SU-DHL-6 (cell line): ENCODE measurements around the gene COL18A1.

ENCODE experiments used
- H2AFZ ChIP-seq: fragments of 200-600 bp; sonication (generic); 2 replicates; pipeline ENCODE4 v1.6.1; 2014; ENCODE audit warnings: low read depth, mild to moderate bottlenecking, moderate library complexity, mixed read lengths, antibody characterized with exemption, low read length; ENCODE audit not compliant: severe bottlenecking
- H3F3A ChIP-seq: fragments of 200-600 bp; shearing (Covaris generic); 2 replicates; pipeline ENCODE4 v1.6.0; 2016; ENCODE audit warnings: antibody characterized with exemption, mild to moderate bottlenecking; ENCODE audit not compliant: insufficient read depth
- H3K27ac ChIP-seq: fragments of 200-600 bp; sonication (generic); 2 replicates; pipeline ENCODE4 v1.5.1; 2016; ENCODE audit warnings: low read depth, mild to moderate bottlenecking, low read length, moderate library complexity, mixed read lengths
- H3K27me3 ChIP-seq: fragments of 200-600 bp; sonication (generic), shearing (Covaris generic); 2 replicates; pipeline ENCODE4 v1.6.0; 2014; ENCODE audit warnings: mild to moderate bottlenecking, low read length
- H3K36me3 ChIP-seq: fragments of 200-600 bp; sonication (generic); 2 replicates; pipeline ENCODE4 v1.6.1; 2014; ENCODE audit warnings: mild to moderate bottlenecking, low read length, mixed read lengths
- H3K4me2 ChIP-seq: fragments of 300-600, 200-600 bp; shearing (Covaris generic), sonication (generic); 2 replicates; pipeline ENCODE4 v1.6.0; 2014; ENCODE audit warnings: low read length, low read depth, mild to moderate bottlenecking; ENCODE audit not compliant: poor library complexity, severe bottlenecking
- H3K4me3 ChIP-seq: fragments of 200-600 bp; sonication (generic); 2 replicates; pipeline ENCODE4 v1.5.1; 2014; ENCODE audit warnings: antibody characterized with exemption, low read length, mild to moderate bottlenecking, mixed read lengths; ENCODE audit not compliant: insufficient read depth, poor library complexity, severe bottlenecking
- H3K79me2 ChIP-seq: fragments of 200-600 bp; sonication (generic); 2 replicates; pipeline ENCODE4 v1.6.1; 2014; ENCODE audit warnings: mild to moderate bottlenecking, low read length, moderate library complexity; ENCODE audit not compliant: insufficient read depth
- H3K9ac ChIP-seq: fragments of 200-600 bp; sonication (generic); 2 replicates; pipeline ENCODE4 v1.7.0; 2014; ENCODE audit warnings: mild to moderate bottlenecking, low read length
- H3K9me2 ChIP-seq: fragments of 200-600 bp; sonication (generic); replicated peaks from 2 replicates; pipeline ENCODE4 v1.6.1; 2014; ENCODE audit warnings: low read length; ENCODE audit not compliant: insufficient read depth
- H3K9me3 ChIP-seq: fragments of 200-600 bp; sonication (generic); 2 replicates; pipeline ENCODE4 v1.6.1; 2014; ENCODE audit warnings: low read length, mixed read lengths; ENCODE audit not compliant: insufficient read depth
- H4K20me1 ChIP-seq: fragments of 200-600 bp; sonication (generic); 2 replicates; pipeline ENCODE4 v1.6.1; 2014; ENCODE audit warnings: low read depth, mild to moderate bottlenecking, antibody characterized with exemption, low read length, moderate library complexity, mixed read lengths
- EZH2phosphoT487 ChIP-seq: fragments of 200-600 bp; sonication (generic), shearing (Covaris generic); conservative IDR thresholded peaks from 2 replicates; pipeline ENCODE4 v1.6.1; 2018; ENCODE audit warnings: mild to moderate bottlenecking, antibody characterized with exemption, low read length, moderate library complexity, mixed read lengths
- TF ChIP-seq, protein P1 (sequence below): fragments of 200-600 bp; sonication (generic); IDR thresholded peaks from one replicate; pipeline ENCODE4 v1.5.1; 2017; ENCODE audit warnings: antibody characterized with exemption, mild to moderate bottlenecking, low read length, moderate library complexity; ENCODE audit not compliant: insufficient read depth, poor library complexity, severe bottlenecking

COL18A1 gene

DNA sequence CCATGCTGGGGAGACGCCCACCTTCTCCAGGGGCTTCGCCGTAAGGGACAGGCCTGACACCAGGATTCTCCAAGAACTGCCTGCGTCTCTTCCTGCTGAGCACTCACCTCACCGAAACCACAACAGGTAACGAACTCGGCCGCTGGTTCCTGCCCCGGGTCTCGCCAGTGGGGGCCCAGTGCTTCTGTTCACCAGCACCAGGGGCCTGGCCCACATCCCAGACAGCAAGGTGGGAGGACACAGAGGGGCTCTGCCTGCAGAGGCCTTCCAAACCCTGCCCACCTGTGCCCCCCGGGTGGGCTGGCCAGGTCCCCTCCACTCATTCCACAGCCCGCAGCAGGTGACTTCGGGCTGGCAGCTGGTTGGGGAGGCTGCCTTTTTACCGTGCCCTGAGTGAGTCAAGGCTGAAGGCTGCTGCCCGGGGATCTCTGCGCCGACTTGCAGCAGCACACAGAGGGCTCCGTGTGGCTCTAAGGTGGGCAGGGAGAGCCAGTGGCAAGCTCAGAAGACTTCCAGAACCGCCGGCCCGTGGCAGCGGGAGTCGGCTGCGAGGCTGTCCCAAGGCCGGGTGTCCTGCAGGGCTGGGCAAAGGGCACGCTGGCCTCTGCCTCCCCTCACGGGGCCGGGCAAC lies 14.7 kb upstream of the COL18A1 start:
- no peaks in the 10 kb centered on the region for H3K27me3 ChIP-seq
- TF ChIP-seq, protein P1, sequence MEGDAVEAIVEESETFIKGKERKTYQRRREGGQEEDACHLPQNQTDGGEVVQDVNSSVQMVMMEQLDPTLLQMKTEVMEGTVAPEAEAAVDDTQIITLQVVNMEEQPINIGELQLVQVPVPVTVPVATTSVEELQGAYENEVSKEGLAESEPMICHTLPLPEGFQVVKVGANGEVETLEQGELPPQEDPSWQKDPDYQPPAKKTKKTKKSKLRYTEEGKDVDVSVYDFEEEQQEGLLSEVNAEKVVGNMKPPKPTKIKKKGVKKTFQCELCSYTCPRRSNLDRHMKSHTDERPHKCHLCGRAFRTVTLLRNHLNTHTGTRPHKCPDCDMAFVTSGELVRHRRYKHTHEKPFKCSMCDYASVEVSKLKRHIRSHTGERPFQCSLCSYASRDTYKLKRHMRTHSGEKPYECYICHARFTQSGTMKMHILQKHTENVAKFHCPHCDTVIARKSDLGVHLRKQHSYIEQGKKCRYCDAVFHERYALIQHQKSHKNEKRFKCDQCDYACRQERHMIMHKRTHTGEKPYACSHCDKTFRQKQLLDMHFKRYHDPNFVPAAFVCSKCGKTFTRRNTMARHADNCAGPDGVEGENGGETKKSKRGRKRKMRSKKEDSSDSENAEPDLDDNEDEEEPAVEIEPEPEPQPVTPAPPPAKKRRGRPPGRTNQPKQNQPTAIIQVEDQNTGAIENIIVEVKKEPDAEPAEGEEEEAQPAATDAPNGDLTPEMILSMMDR, result no peak
- no peak for TF ChIP-seq EZH2phosphoT487
- H3K9me3 ChIP-seq, result no peaks in the 10 kb centered on the region
- H3K4me2 ChIP-seq, result no peak overlapping the region
- H3K27ac ChIP-seq, result no peak overlapping the region
- no peak overlapping the region for H3K4me3 ChIP-seq
- H4K20me1 ChIP-seq, result no peaks in the 10 kb centered on the region
- H3K9ac ChIP-seq, result no peak overlapping the region
- H2AFZ ChIP-seq, result no peak overlapping the region
- H3F3A ChIP-seq, result no peaks in the 10 kb centered on the region
- no peaks in the 10 kb centered on the region for H3K9me2 ChIP-seq
- no peaks in the 10 kb centered on the region for H3K36me3 ChIP-seq
- no peaks in the 10 kb centered on the region for H3K79me2 ChIP-seq

DNA sequence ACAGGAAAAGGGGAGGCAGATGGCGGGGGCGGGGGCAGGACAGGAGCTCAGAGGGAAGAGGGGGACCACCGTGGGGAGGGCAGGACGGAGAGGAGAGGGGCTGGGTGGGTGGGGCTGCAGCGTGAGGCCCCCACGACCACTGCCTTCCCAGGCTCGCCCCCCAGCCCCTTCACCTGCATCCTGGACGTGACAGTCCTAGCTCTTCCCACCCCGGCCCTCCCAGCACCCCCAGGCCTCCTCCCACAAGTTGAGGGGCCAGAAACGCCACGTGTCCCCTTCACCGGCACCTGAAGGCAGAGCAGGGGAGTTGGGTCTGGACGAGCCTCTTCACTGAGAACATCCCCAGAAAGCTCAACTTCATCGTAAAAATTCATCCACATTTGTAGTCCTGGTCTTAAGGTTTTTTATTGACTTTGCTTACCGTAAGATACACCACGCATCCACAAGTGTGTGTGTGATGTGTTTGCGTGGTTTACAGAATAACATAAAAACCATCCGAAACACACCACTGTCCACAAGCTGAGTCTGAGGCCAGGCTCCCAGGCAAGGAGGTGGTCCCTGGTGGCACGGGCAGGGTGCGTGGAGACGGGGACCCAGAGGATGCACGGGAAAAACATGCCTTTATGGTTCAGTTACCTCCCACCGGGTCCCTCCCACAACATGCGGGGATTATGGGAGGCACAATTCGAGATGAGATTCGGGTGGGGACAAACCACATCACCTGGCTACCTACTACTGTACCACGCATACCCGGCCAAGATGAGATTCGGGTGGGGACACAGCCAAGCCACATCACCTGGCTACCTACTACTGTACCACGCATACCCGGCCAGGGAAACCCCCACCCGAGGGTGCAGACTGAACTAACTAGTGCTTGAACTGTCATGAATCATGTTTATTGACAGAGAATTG lies 13.9 kb upstream of the COL18A1 start:
- Histone ChIP-seq H3F3A (no peaks in the 10 kb centered on the region), H3K27me3 (no peaks in the 10 kb centered on the region), H3K4me2 (no peak overlapping the region), H3K9ac (no peak overlapping the region), H3K4me3 (no peak overlapping the region), H4K20me1 (no peaks in the 10 kb centered on the region), H3K9me2 (no peaks in the 10 kb centered on the region), H3K36me3 (no peaks in the 10 kb centered on the region), H3K27ac (no peak overlapping the region), H3K79me2 (no peaks in the 10 kb centered on the region), H2AFZ (no peak overlapping the region), H3K9me3 (no peaks in the 10 kb centered on the region)
- TF ChIP-seq, protein P1, result no peak
- no peak for TF ChIP-seq EZH2phosphoT487

DNA sequence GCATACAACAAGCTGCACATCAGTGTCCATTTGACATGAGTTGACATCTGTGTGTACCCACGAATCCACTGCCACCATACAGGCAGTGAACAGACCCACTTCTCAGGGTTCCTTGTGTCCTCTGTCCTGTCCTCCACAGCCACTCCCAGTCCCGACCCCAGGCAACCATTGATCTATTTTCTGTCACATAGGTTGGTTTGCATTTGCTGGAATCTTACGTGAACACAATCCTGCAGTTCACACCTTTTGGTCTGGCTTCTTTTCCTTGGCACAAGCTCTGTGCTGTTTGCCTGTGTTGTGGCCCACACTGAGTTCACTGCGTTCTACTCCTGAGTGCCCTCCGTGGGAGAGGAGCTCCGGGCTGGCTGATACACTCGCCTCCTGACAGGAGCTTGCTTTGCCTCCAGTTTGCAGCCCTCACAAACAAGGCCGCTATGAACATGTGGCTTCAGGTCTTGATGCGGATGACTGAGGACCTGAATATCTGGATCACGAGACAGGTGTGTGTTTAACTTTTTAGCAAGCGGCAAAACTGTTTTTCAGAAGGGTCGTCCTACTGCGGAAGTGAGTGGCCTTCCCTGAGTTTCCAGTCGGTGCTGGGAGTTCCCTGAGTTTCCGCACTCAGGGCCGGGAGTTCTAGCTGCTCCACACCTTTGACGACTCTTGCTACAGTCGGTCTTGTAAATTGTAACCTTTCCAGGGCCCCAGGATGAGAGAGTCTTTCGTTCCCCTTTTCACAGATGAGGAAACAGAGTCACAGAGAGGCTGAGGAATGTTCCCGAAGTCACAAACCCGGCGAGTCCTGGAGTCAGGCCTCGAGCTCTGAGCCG lies 13.0 kb upstream of the COL18A1 start:
- no peak overlapping the region for H3K27ac ChIP-seq
- no peaks in the 10 kb centered on the region for H3K27me3 ChIP-seq
- no peak overlapping the region for H3K4me2 ChIP-seq
- no peak overlapping the region for H3K4me3 ChIP-seq
- TF ChIP-seq, protein P1, result no peak
- no peak for TF ChIP-seq EZH2phosphoT487
- H4K20me1 ChIP-seq, result no peaks in the 10 kb centered on the region
- no peaks in the 10 kb centered on the region for H3K9me2 ChIP-seq
- no peaks in the 10 kb centered on the region for H3K79me2 ChIP-seq
- H3K9me3 ChIP-seq, result no peaks in the 10 kb centered on the region
- H3K36me3 ChIP-seq, result no peaks in the 10 kb centered on the region
- H3F3A ChIP-seq, result no peaks in the 10 kb centered on the region
- H3K9ac ChIP-seq, result no peak overlapping the region
- H2AFZ ChIP-seq, result no peak overlapping the region
